Stimulated activated CD8-positive, alpha-beta memory T cell treated with anti-CD3 and anti-CD28 coated beads, Interleukin-15, amount 100 ng/mL, for 1 hour (primary cell): ENCODE measurements around the gene C11orf97.
"Not testable (repeated sequence)": the region's sequence is repeated elsewhere in the genome, so short reads cannot be mapped to it uniquely, and the experiment has no call there.

ENCODE experiments used
- DNase-seq: peaks from one replicate; pipeline ENCODE4 v3.0.0-alpha.2; 2020; ENCODE audit warnings: low read depth

Gene C11orf97

DNA sequence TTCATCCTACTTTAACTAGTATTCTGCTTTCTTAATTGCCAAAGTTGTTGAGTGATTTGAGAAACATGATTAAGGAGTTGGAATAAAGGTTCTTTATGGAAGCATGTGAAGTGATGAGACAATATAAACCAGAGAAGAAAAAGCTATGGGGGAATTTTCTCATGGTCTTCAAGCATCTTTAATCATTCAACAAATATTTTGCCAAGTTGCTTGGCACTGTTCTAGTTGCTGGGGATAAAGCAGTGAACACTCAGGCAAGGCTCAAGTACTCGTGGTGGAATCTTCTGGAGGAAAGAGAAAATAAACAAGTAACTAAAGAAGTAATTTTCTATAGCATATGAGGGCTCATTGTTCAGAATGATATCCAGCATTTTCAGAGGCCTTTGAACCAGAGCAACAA is 45.7 kb downstream of the C11orf97 start:
- no peak for DNase-seq

GRCh38 chr11:94558468-94558867 is 46.2 kb downstream of the C11orf97 start:
- no peak for DNase-seq

DNA sequence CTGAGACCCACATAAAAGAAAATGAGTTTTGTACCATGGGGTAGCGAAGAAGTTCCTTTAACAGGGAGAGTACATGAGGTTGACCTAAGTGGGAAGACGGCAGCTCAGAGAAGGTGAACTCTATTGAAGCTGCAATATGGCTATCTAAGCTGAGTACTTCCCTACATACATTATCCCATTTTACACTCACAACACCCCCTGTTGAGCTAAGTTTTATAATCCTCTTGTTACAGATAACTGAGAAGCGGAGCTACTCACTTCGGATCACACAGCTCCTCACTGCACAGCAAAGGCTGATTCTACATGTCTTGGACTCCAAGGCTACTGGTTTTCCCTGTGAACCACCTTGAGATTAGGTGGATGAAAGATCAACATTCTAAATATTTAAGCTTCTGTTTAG is 46.7 kb downstream of the C11orf97 start:
- DNase-seq: no peak

DNA sequence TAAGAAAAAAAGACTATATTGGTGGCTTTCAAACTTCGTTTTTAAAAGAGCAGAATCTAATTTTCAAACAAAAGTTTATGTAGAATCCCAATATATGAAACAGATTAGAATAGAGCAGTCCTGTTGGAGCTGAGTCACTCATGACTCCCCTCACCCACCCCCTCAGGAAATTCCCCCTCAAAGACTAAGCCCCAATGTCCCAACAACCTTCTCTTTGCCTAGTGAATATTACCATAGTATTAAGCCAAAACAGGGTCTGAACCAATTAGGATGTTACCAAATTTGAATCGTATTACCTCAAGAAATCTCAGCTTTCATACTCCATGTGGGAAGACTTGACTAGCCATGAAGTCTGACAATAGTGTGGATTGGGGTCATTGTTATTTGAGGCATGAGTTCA is 47.1 kb downstream of the C11orf97 start:
- no peak for DNase-seq

- no peak for DNase-seq
Measured at GRCh38 chr11:94560834-94561233, 48.6 kb downstream of the C11orf97 start.

DNA sequence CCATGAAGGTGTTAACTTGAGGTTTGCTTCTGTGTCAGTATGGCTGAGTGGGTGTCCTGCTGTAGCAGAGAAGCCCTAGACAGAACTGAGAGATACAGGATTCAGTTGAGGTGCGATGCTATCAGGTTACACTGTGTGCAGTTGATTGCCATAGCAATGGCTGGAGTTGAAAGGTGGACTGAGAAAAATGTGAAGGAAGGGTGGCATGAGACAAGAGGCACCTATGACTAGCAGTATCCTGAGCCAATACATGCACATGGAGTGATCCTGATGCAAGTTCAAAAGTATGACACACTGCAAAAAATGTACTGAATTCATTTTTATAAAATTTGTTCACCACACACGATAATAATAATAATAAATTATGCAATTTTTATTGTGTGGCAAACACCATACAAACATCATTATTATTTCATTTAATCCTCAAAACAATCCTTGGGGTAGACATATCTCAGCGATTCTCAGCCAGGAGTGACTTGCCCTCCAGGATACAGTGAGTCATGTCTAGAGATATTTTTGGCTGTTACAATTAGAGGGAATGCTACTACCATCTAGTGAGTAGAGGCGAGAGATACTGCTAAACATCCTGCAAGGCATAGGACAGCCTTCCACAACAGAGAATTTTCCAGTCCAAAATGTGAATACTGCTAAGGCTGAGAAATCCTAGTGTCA is 51.1 kb downstream of the C11orf97 start:
- DNase-seq: no peak

DNA sequence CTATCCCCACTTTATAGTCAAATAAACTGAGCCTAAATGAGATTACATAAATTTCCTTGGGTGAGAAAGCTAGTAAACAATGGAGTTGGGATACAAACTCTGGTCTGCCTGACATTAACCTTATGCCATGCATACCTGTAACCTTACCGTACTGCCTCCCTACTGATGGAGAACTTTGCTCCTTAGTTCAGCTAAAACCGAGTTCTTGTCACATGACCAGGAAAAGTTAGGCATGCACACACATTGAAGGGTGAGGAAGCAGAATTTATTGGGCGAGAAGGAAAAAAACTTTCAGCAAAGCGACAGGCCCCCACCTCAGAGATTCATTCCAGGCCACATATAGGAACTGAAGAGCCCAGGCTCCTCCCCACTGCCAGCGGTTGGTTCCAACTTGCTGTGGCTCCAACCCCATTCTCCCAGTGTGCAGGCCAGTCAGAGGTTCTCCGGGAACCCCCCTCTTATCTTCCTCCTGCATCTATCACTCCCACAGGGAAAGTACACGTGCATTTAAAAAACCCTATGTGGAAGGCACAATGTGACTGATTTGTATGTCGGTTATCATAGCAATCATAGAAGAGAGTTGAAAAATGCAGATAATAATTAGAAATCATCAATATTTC is 51.7 kb downstream of the C11orf97 start:
- DNase-seq: no peak

GRCh38 chr11:94567181-94567670 is 55.0 kb downstream of the C11orf97 start, which contains the start of gene PIWIL4:
Gene PIWIL4, plus strand, starts transcription at chr11:94567368. Its CDS starts 151 bp downstream, at chr11:94567519.
- DNase-seq: no peak

DNA sequence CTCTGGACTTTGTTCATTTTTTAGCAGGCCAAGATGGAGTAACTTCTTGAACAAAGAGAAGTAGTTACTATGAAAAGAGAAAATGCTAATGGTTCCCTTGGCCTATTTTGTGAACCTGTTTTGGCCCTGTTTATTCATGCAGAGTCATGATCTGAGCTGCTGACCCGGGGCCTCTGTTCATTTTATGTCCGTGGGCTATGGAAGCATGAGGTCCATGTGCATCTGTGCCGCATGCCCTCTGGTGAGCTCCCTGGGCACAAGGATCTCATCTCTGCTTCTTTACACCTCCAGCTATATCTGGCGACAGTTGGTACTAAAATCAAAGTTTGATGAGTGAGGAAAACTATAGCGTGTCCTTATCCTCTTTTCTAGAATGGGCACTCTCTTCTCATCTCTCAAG is 55.9 kb downstream of the C11orf97 start:
- no peak for DNase-seq

GRCh38 chr11:94568717-94569116 is 56.5 kb downstream of the C11orf97 start:
- no peak for DNase-seq

- not testable (repeated sequence) for DNase-seq
Measured at GRCh38 chr11:94572975-94573374, 60.7 kb downstream of the C11orf97 start.

GRCh38 chr11:94574193-94574961 is 62.1 kb downstream of the C11orf97 start:
- DNase-seq: no peak

GRCh38 chr11:94576306-94576705 is 64.0 kb downstream of the C11orf97 start:
- DNase-seq: no peak

DNA sequence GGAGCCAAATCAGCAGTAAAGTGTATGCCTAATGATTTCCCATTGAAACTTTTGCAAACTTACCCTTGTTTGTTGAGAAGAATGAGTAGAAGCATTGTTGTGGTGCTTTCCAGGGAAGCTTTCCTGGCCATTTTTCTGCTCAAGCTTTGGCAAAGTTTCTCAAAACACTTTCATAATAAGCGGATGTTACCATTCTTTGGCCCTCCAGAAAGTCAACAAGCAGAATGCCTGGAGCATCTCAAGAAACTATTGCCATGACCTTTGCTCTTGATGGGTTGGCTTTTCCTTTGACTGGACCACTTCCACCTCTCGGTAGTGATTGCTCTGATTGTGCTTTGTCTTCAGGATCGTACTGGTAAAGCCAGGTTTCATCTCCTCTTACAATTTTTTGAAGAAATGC is 65.6 kb downstream of the C11orf97 start:
- no peak for DNase-seq
